Kidney epithelial cell (primary cell): ENCODE results near the gene BCAS3. TPM values are rescaled to one million over a fixed set of nuclear protein-coding genes. Genes with fewer than 3 reads are reported as not detected.

ENCODE experiments used
- DNase-seq: peaks from one replicate; pipeline ENCODE4 v3.0.0-alpha.2; 2010; ENCODE audit warnings: low read depth
- H3K27me3 ChIP-seq: 2 replicates; pipeline ENCODE4 v1.6.0; 2011; ENCODE audit warnings: low read length; ENCODE audit not compliant: control insufficient read depth, insufficient read depth
- H3K36me3 ChIP-seq: 2 replicates; pipeline ENCODE4 v1.5.1; 2011; ENCODE audit warnings: low read length; ENCODE audit not compliant: control insufficient read depth, insufficient read depth
- H3K4me3 ChIP-seq: 2 replicates; pipeline ENCODE4 v1.5.1; 2011; ENCODE audit warnings: low read depth, mild to moderate bottlenecking, control low read depth, low read length
- CTCF ChIP-seq: IDR thresholded peaks from 2 replicates; pipeline ENCODE4 v1.5.1; 2011; ENCODE audit warnings: mild to moderate bottlenecking, moderate library complexity, low read length, control low read depth, inconsistent platforms; ENCODE audit not compliant: insufficient read depth, poor library complexity, severe bottlenecking
- total RNA-seq: library from RNA; depleted of rRNA; stranded (reverse); fragments of >200 nt; gene quantifications from 2 replicates; pipeline ENCODE4 v1.2.3, GENCODE V29; 2015

BCAS3 gene
- total RNA-seq, 1 donor from 2014 or later = 26.7 TPM

- Histone ChIP-seq H3K4me3 (no peak overlapping the region), H3K36me3 (no peaks in the 10 kb centered on the region), H3K27me3 (no peaks in the 10 kb centered on the region)
- no peak for DNase-seq
- TF ChIP-seq CTCF = no peak
Observed at GRCh38 chr17:61313461-61314326, 636.0 kb downstream of the BCAS3 start.

- DNase-seq = no peak
- no peak overlapping the region for H3K4me3 ChIP-seq
- no peaks in the 10 kb centered on the region for H3K36me3 ChIP-seq
- no peak for TF ChIP-seq CTCF
- H3K27me3 ChIP-seq = no peaks in the 10 kb centered on the region
Observed at GRCh38 chr17:61314368-61315078, 636.9 kb downstream of the BCAS3 start.

- no peaks in the 10 kb centered on the region for H3K27me3 ChIP-seq
- no peak for TF ChIP-seq CTCF
- H3K4me3 ChIP-seq = no peak overlapping the region
- DNase-seq = no peak
- H3K36me3 ChIP-seq = no peaks in the 10 kb centered on the region
Observed at GRCh38 chr17:61316633-61317032, 639.0 kb downstream of the BCAS3 start.

DNA sequence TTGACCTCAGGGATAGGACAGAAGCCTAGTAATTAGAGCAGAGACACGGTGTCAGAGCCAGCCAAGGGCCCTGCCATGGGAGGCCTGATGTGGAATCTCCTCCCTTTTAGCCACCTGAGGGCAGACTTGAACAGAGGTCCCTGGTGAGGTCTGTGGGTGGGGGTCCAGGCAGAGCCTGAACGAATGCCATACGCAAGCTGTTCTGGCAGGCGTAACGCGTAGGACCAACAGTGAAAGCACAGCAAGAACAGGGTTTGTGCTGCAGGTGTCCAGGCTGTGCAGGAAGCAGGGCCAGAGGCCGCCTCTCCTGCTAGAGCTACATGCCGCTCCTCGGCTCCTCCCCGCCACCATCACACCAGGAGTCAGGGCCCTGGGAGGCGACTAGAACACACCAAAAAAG is 640.1 kb downstream of the BCAS3 start:
- H3K27me3 ChIP-seq = no peaks in the 10 kb centered on the region
- no peaks in the 10 kb centered on the region for H3K36me3 ChIP-seq
- H3K4me3 ChIP-seq = no peak overlapping the region
- TF ChIP-seq CTCF = no peak
- no peak for DNase-seq

DNA sequence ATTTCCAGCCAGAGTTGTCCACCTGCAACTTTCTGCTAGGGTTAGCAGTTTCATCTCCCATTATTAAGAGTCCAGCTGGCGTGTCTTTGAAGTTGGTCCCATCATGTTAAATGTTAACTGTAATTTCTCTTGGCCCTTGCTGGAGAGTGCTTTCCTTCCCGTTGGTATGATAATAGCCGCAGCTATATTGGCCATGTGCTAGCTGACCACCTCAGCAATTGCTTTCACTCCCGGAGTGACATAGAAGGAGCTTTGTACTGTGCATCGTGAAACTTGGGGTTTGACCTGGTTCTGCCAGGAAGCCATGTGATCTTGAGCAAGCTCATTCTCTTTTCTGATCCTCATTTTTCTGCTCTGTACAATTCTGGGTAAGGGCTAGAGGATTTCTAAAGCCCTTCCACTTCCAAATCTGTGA is 641.0 kb downstream of the BCAS3 start:
- Histone ChIP-seq H3K27me3 (no peaks in the 10 kb centered on the region), H3K36me3 (no peaks in the 10 kb centered on the region), H3K4me3 (no peak overlapping the region)
- no peak for DNase-seq
- TF ChIP-seq CTCF = no peak
